HL-60 (cell line): ENCODE measurements around the gene POLA2.

ENCODE experiments used
- DNase-seq, 2 experiments: peaks; one replicate each; pipeline ENCODE4 v3.0.0-alpha.2; 2010 to 2020; ENCODE audit warnings: low read depth in 1 of 2, low spot score in 1 of 2
- H3K27ac ChIP-seq: fragments of 250-450 bp; sonication (Bioruptor Pico); replicated peaks from 2 replicates; pipeline ENCODE4 v1.5.1; 2020; ENCODE audit warnings: mild to moderate bottlenecking, moderate library complexity
- H3K27me3 ChIP-seq: fragments of 250-450 bp; sonication (Bioruptor Pico); 2 replicates; pipeline ENCODE4 v1.5.1; 2021; ENCODE audit warnings: mild to moderate bottlenecking, moderate library complexity; ENCODE audit not compliant: insufficient read depth, poor library complexity, severe bottlenecking
- H3K4me3 ChIP-seq: replicated peaks from 2 replicates; pipeline ENCODE4 v1.5.1; 2011; ENCODE audit warnings: mild to moderate bottlenecking, control low read depth, low read length; ENCODE audit not compliant: insufficient read depth
- CTCF ChIP-seq: IDR thresholded peaks from one replicate; pipeline ENCODE4 v1.5.1; 2011; ENCODE audit warnings: low read length, control low read depth, inconsistent platforms; ENCODE audit not compliant: insufficient read depth
- GABPA ChIP-seq: IDR thresholded peaks from 2 replicates; pipeline ENCODE4 v1.6.1; 2012; ENCODE audit warnings: low read depth
- POLR2AphosphoS5 ChIP-seq: IDR thresholded peaks from 2 replicates; pipeline ENCODE4 v1.6.1; 2012; ENCODE audit warnings: low read depth
- SPI1 ChIP-seq: IDR thresholded peaks from 2 replicates; pipeline ENCODE4 v1.6.1; 2012; ENCODE audit warnings: low read depth, mild to moderate bottlenecking, borderline replicate concordance
- TF ChIP-seq, protein P1 (sequence below): IDR thresholded peaks from 2 replicates; pipeline ENCODE4 v1.6.1; 2012; ENCODE audit warnings: low read depth; ENCODE audit not compliant: insufficient replicate concordance

Gene POLA2

GRCh38 chr11:65279279-65279678, 17.5 kb downstream of the POLA2 start:
- Histone ChIP-seq H3K27ac (no peak overlapping the region), H3K4me3 (no peak overlapping the region)
- no peak for DNase-seq

DNA sequence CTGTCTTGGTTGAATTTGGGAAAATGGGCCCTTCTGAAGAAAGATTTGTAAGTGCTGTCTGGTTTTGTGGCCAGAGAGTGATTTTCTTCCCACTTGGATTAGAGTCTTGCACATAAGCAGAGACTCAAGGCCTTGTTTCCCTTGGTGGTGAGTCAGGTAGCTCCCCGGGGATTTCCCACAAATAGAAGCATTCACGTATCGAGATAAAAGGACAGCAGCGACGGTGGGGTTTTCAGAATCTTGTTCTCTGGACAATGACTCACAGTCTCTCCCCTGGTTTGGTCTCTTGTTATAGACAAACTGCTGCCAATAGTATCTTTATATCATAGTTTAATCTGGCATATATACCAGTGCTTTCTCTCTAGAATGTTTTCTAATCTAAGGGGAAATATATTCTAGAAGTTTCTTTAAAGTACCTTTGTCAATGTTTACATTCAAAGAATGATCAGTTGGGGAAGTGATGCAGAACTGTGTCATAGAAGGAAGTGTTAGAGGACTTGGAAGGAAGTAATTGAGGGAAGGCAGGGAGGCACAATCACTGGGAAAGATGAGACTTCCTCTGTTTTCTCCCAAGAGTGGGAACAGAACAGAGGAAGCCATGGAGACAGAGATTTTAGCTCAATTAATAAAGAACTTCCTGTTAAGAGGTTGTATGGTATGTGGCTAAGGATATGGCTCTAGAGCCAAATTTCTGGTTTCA, 18.1 kb downstream of the POLA2 start:
- H3K27ac ChIP-seq = no peak overlapping the region
- no peak for TF ChIP-seq GABPA
- TF ChIP-seq CTCF = no peak
- no peak for TF ChIP-seq POLR2AphosphoS5
- TF ChIP-seq, protein P1, sequence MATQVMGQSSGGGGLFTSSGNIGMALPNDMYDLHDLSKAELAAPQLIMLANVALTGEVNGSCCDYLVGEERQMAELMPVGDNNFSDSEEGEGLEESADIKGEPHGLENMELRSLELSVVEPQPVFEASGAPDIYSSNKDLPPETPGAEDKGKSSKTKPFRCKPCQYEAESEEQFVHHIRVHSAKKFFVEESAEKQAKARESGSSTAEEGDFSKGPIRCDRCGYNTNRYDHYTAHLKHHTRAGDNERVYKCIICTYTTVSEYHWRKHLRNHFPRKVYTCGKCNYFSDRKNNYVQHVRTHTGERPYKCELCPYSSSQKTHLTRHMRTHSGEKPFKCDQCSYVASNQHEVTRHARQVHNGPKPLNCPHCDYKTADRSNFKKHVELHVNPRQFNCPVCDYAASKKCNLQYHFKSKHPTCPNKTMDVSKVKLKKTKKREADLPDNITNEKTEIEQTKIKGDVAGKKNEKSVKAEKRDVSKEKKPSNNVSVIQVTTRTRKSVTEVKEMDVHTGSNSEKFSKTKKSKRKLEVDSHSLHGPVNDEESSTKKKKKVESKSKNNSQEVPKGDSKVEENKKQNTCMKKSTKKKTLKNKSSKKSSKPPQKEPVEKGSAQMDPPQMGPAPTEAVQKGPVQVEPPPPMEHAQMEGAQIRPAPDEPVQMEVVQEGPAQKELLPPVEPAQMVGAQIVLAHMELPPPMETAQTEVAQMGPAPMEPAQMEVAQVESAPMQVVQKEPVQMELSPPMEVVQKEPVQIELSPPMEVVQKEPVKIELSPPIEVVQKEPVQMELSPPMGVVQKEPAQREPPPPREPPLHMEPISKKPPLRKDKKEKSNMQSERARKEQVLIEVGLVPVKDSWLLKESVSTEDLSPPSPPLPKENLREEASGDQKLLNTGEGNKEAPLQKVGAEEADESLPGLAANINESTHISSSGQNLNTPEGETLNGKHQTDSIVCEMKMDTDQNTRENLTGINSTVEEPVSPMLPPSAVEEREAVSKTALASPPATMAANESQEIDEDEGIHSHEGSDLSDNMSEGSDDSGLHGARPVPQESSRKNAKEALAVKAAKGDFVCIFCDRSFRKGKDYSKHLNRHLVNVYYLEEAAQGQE = no peak
- TF ChIP-seq SPI1 = no peak
- H3K4me3 ChIP-seq = no peak overlapping the region
- no peak for DNase-seq
- H3K27me3 ChIP-seq = no peaks in the 10 kb centered on the region

More at GRCh38 chr11:65279279-65279678, 17.5 kb downstream of the POLA2 start:
- TF ChIP-seq, protein P1 = no peak
- no peak for TF ChIP-seq GABPA
- TF ChIP-seq SPI1 = no peak
- TF ChIP-seq POLR2AphosphoS5 = no peak
- no peak for TF ChIP-seq CTCF
- H3K27me3 ChIP-seq = no peaks in the 10 kb centered on the region

- H3K27me3 ChIP-seq = no peaks in the 10 kb centered on the region
- no peak overlapping the region for H3K27ac ChIP-seq
- no peak overlapping the region for H3K4me3 ChIP-seq
- DNase-seq = no peak
- TF ChIP-seq, protein P1 = no peak
- no peak for TF ChIP-seq GABPA
- TF ChIP-seq POLR2AphosphoS5 = no peak
- TF ChIP-seq SPI1 = no peak
- TF ChIP-seq CTCF = no peak
Measured at GRCh38 chr11:65280646-65281045, 18.9 kb downstream of the POLA2 start.
